ENCODE results near the gene TMEM181.

- TF ChIP-seq CTCF (conservative IDR thresholded peaks at IDR 0.05; ENCODE audit: low read depth, low read length) (no peak), EZH2 (IDR thresholded peaks at IDR 0.05; ENCODE audit: borderline replicate concordance, low read depth, low read length, poor library complexity, severe bottlenecking) (no peak)
Measured at GRCh38 chr6:158591810-158592209, 31.9 kb downstream of the TMEM181 start.
